HG02798 (cell line): ENCODE measurements around the gene KDM4B.

ENCODE experiments used
- ATAC-seq: cut with Tn5 transposase; IDR thresholded peaks from one replicate; pipeline ENCODE4 v1.9.1; 2021; ENCODE audit warnings: mild to moderate bottlenecking; ENCODE audit not compliant: unreplicated experiment, poor library complexity

KDM4B gene

DNA sequence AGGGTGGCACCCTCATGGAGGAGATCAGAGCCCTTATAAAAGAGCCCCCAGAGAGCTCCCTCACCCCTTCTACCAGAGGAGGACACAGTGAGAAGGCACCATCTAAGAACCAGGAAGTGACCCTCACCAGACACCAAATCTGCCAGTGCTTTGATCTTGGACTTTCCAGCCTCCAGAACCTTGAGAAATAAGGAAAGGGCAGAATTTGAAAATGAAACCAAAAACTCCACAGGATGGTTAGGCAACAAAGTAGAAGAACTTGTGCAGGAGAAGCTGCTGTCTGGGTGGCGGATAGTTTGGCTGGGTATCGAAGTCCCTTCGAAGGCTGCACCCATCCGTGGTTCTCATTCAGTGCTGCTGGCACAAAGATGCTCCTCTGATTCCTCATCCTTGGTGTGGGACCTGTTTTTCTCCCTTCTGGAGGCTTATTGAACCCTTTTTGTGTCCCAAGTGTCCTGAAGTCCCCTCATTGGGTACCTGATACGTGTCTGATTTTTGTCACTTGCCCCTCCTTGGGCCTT is 130.8 kb downstream of the KDM4B start:
- ATAC-seq = no peak

DNA sequence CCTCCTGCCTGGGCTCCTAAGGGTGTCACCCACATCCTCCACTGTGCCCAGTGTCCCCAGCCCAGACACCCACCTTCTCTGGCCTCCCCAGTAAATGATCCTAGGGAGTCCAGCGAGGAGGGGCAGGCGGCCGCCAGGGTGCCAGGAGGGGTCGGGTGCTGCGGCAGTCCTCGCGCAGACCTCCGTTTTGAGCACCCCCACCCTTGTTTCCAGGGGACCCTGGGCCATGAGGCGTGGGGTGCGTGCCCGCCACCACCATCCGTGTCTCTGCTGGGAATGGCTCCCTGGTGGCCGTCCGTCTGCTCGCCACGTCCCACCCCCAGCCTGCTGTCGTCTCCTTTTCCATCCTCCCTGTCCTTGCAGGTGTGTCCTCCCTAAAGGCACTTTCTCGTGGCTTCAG is 133.0 kb downstream of the KDM4B start:
- no peak for ATAC-seq

DNA sequence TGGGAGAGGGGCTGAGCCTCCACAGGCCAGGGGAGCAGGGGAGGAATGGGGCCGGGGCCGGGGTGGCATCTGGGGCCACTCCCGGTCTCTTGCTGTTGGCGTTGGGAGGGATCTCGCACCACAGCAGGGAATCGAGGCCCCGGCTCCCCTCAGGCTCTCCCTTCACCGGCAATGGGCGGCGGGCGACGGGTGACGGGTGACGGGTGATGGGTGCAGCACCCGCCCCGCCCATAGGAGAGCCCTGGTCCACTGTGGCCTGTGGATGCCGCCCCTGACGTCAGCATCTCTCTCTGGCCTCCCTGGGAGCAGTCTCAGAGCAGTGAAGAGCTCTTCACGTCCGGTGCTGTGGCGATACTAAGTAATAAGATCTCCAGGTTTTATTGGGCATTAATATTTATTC is 133.6 kb downstream of the KDM4B start:
- ATAC-seq = no peak

DNA sequence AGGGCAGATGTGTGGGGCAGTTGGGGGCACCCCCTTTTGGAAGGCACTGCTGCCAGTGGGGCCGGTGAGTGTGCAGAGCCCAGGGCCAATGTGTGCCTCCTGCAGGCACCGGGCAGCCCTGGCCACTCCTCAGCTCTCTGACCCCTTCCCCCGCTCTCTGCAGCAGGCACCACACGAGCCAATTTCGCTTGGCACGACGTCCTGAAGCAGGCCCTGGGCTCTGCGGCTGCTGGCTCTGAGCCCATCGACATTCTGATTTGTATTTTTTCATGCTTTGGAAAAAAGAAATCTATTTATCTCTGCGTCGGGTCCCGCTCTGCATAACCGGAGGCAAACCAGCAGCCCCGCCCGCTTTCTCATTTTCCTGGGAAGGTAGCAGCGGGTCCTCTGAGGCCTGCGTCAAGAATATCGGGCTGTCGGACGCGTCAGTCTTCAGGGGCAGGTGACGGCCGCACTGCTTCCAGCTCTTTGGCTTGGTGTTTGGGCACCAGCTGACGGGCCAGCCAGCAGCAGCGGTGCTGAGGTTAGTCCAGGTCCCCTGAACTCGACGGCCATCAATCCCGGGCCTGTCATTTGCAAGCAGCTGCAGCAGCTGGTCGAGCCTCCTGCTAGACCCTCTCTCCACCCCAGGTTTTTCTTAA is 134.3 kb downstream of the KDM4B start:
- ATAC-seq = no peak

DNA sequence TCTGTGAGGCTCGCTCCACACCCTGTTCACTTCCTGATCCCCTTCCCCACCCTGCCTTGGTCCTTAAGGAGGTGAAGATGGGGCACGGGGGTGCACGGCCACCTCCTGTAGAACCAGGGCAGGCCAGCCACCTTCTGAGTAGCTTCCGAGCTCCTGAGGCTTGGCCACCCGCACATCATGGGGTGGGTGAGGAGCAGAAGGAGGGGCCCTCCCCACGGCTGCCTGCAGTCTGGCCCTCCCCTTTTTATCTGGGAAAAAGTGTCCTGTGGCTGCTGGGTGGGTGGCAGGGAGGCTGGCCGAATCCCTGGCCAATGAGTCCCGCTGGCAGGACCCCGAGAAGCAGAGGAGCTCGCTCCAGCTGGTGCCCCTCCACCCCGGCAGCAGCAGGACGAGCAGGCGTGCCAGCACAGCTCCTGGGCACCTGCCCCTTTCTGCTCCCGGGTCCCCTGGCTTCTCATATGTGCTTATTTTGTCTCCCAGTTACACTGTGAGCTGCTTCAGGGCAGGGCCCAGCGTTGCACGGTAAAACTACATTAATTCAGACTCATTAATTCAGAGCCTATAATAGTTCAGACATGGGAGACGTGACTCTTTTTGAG is 135.0 kb downstream of the KDM4B start:
- no peak for ATAC-seq

DNA sequence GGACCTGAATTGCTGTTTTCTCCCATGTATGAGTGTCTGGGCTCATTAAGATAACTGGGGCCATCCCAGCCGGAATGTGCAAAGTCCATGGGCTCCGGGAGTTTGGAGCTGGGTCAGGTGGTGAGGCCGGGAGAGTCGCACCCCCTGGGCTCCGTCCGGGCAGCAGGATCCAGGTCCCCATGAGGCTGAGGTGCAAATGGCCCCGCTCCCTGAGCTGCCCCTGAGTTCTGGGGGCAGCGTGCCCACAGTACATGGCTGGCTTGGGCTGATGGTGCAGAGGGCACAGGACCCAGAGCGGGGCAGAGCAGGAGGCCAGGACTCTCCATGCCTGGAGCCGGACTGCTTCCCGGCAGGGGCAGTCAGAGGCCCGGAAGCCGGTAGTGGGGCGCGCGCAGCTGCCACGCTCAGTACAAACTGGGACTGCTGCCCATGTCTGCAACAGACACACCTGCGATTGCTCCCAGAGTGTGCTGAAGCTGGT is 136.0 kb downstream of the KDM4B start:
- no peak for ATAC-seq

DNA sequence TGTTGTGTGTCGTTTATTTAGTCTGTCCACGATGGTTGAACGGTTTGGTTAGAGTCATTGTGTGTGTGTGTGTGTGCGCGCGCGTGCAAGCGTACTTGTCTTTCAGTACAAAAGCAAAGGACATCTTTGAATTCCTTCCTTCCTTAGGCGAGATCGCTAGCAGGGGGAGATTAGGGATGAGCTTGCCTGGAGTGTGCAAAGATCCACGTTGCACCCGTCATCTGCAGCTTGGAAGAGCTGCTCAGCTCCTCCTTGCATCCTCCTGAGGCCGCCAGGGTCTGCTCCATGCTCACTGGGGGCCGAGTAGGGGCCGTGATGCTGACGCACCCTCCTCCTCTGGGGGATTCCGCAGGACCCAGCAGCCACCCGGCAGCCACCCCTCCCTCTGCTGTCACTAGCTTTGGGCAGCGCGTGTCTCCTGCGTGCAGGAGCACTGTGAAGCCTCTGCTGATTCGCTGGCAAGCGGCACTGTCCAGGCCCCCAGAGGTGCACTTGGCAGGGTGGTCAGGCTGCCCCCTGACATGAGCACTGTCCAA is 137.3 kb downstream of the KDM4B start:
- no peak for ATAC-seq

DNA sequence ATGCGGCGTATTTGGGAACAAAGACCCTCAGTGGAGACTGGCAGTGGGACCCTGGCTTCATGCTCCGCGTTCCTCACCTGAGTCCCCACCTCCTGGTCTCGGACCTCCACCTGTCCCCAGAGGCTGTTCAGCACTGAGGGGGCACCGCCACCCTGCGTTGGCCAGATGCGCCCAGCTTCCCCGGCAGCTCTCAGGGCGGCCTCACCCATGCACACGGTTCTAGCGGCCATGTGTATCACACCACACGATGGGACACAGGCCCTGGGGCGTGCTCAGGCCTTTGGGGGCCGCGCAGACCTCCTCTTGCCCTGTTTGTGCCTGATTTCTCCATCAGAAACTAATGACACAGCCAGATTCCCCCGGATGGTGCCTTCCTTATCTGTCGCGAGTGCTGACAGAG is 138.1 kb downstream of the KDM4B start:
- no peak for ATAC-seq

DNA sequence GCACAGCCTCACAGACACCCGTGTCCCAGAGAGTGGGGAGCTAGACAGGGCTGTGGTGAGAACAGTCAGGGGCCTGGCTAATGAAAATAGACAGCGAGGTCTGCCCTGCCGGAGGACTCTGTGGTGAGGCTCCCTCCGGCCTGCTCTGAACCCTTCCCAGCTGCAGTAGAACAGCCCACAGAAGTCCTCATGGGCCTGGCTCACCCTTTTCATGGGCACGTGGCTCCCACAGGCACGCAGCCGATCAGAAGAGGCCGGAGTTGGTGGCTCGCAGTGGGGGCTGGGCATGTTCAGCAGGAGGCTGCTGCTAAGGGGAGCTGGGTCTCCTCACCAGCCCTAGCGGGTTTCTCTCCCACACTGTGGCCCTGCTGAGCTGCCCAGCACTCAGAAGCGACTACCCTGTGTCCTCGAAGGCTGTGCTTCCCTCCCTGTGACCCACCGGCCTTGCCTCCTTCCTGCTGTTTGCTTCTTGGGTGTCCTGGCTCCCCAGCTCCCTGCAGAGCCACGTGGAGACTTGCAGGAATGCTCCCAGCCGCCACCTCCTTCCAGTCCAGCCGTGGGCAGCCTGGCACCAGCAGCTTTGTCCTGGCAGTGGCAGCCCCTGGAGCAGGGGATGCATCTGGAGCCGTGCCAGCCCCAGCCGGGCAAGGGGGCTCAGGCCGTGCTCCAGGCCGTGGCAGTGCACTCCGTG is 138.7 kb downstream of the KDM4B start:
- ATAC-seq = no peak

DNA sequence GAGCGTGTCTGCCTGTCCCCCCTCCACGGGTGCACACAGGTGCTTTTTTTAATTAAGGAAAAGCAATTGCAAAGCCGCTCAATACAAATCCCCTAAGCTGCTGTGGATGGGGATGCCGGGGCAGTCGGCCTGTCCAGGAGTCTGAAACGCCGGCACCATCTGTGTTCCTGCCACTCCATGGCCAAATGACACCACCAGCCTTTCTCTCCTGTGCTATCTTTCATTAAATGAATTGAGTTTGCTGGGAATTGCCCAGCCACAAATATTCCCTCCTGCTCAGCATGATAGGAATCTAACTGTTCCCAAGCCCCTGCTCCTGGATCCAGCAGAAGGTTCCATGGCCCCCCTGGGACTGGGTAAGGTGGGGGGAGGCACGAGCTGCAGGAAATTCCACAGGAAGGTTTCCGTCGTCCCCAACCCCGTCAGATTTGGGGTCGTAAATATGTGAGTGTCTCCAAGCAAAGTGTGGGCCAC is 139.2 kb downstream of the KDM4B start:
- ATAC-seq = no peak

DNA sequence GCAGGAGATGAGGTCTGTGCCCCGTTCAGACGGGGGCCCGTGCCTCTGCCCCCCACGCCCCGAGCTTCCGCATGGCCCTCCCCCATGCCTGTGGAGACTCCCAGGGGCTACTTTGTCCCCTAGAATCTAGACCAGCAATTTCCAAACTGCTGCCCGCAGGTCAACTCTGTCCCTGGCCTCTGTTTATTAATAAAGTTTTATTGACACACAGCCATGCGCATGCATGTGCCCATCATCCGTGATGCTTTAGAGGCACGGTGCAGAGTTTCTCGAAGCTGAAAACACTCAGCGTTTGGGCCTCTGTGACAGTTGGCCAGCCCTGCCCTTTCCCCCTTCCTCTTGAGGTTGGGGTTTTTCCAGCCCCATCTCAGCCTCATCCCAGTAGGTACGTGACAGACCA is 140.0 kb downstream of the KDM4B start:
- no peak for ATAC-seq

DNA sequence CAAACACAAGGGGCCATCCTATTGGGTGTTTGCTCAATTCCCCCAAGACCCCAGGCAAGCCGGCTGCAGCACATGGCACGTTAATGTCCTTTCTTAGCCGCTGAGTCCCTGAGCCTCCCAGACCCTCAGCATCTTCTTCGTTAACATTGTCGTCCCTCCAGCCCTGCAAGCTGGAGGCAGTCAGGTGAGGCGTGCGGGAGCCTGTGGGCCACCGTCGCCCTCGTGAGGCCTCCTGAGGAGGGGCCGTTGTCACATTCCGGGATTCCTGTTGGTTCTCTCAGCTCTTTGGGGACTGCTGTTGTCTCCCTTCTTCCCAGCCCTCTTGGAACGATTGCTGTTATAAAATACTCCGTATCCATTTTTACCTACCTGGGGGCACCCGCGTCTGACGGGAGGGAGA is 140.6 kb downstream of the KDM4B start:
- no peak for ATAC-seq

DNA sequence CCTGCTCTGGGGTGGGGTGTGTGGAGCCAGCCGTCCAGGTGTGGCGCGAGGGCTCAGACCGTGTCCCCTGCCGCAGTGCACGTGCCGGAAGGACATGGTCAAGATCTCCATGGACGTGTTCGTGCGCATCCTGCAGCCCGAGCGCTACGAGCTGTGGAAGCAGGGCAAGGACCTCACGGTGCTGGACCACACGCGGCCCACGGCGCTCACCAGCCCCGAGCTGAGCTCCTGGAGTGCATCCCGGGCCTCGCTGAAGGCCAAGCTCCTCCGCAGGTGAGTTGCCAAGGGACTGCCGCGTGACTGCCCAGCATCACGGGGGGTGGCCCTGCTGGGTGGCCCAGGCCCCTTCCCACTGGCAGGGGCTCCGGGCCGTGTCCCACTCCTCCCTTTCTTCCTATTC is 141.6 kb downstream of the KDM4B start:
- ATAC-seq = no peak

DNA sequence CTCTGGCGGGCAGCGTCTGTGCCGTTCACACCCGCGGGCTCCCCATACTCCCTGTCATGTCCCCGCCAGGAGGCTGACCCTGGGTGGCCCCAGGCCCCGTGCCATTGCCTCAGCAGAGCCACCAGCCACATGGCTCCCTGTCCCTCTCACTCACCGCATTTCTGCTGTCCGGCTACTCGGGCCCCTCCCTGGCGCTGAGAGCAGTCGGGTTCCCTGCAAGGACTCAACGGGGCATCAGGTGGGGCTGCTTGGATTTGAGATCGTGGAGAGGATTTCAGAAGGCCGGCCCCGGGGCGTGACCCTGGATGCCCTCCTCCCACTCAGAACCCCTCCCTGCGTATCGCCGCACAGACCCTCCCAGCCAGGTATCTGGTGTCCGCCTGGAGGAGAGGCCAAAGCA is 142.1 kb downstream of the KDM4B start:
- ATAC-seq = no peak

DNA sequence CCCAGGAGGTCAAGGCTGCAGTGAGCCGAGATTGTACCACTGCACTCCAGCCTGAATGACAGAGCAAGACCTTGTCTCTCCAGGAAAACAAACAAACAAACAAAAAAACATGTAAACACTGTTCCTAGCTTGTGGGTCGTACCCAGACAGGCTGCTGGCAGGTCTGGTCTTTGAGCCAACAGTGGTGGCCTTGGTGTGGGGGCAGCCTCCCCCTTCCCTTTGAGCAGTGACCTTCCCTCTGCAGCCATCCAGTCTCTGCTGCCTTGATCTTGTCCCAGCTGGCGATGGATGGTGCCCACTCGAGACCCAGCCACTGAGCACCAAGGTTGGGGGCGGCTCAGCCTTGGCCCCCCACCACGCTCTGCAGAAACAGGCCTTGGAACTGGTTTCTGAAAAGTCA is 143.3 kb downstream of the KDM4B start:
- ATAC-seq = no peak

DNA sequence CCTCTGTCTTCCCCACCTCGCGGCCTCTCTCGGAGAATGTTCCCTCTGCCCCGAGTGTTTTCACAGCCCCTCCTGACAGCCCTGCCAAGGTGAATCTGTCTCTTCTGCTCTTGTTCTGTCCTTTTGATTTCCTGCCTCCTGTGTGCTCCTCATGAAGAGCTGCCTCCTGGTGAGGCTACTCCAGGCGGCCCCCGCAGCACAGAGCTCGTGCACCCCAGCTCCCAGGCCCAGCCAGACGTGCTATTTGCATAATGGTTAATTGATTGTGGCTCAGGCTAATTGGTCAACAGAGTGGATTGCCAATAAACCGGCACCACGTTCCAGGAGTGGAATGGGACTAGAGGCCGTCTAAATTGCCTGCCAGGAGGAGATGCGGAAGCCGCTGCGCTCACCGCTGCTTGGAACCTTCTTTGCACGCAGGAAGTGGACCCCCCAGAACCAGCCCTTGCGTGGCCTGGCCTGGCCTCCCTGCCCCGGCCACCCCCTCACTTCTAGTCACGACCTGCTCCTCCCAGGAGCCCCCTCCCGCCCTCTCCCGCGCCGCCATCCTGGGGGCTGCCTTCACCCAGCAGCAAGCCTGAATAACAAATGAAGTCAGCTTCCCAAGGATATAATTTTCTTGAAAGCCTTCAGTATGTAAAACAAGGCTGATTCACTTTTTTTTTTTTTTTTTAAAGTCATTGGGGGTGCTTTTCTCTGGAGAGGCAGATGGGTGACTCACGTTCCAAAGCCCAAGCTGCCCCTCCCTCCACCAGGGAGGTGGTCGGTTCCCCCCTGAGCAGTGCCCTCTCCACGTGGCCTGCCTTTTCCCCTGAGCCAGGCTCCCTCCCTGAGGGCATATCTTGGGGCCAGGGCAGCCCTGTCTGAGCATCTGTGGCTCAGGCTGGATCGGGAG is 144.0 kb downstream of the KDM4B start:
- no peak for ATAC-seq

DNA sequence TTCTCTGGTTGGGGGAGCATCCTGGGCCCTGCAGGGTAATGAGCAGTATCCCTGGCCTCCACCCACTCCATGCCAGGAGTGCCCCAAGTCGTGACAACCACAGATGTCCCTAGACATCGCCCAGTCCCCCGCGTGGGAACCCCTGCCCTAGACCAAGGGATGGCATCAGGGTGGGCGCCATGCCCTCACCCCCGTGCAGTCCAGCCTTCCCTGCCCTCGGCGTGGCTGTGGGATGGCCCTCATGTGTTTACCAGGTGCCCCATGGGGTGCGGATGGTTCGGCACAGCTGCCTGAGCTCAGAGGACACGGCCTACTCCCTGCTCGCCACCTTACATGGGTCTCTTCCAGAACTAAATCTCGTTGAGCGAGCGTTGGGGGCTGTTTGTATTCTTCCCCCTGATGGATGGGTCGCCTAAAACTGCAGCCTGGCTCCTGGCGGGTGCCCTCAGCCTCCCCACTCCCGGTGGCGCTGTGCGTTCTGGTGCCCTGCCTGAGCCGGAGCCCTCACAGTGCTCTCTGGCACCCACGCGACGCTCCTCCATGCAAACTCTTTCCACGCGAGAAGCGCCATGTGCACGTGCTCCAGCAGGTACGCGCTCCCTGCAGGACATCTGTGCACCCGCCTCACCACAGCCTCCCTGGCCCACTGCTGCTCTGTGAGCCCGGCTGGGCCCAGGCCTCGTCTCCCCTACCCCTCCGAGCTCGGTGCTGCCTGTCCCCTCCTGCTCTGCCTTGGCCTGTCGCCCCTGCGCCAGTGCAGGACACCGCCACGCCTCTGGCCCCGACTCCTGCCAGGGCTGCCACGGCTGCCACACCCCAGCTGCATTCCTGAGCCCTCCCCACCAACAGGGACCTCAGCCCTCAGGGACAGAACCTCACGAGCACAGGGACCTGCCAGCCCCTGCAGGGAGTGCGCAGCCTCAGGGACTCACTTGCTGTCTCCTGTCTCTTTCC is 145.0 kb downstream of the KDM4B start:
- no peak for ATAC-seq

DNA sequence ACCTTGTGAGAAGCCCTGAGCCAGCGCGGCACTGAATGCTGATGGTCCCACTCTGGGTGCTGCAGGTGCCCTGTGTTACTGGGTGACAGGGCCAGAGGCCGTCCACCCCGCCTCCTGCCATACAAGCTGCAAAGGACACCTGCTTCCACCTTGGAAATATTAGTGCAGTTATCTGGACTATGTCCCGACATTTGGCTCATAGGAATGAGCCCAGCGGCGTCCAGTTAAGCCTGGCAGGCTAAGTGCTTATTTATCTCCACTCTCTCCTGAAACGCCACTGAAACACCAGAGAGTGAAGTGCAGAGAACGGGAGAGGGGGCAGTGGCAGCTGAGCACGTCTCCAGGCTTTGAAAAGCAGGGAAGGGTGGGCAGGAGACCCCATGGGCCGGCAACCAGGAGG is 145.8 kb downstream of the KDM4B start:
- no peak for ATAC-seq

DNA sequence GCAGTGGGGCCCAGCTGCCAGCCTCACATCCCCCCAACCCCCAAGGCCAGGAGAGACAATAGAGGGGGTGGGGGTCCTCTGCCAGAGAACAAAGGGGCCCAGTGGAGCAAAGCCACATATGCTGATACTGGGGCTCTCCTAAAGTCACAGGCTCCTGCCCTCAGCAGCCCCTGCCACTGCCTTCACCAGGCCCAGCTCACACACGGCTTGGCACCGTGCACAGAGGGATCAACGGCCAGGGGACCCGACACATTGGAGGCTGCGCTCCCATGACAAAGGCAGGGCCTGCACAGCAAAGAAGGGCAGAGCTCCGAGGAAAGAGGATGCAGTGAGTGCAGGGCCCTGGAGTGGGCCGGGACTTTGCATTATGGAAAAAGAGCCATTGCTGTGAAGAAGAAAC is 146.4 kb downstream of the KDM4B start:
- ATAC-seq = no peak
